Fibroblast of skin of left biceps (primary cell): ENCODE measurements around the gene KRT74.
A peak's percentile ranks its signal among the peaks of the same experiment; 100 is the strongest.

Experiments
- DNase-seq, 2 experiments: peaks; one replicate each; pipeline ENCODE4 v3.0.0-alpha.2; 2013; ENCODE audit warnings: low read depth in 2 of 2

The KRT74 gene

DNA sequence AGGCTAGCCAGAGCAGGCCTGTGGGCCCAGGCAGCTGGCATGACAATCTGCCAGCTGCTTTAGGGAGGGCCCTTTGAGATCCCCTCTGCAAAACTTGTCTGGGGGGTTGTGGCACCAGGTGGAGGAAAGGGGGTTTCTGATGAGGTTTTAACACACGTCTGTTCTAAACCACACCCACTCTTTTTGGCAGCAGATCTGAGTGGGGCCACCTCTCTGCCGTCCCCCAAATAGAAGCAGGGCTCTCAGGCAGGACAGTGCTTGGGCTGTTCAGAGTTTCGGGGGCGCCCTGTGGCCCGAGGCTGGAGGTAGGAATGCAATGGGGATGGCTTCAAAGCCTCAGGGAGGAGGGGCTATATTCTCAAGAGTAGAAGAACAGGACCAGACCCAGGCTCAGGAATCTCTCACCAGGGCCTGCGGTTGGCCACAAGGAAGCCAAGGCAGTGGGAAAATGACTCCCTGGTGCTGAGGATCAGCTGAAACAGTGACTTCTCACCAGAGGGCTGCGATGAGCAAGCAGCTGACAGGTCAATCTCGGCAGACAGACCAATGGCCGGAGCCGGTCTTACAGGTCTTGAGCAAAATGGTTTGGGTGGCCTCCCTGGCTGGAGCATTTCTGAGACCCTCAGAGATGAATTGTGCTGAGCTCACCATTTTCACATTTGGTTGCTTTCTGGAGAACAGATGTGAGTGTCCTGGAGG, 51.9 kb downstream of the KRT74 start:
- DNase-seq, result peak in 1 of 2 experiments; percentile 17

DNA sequence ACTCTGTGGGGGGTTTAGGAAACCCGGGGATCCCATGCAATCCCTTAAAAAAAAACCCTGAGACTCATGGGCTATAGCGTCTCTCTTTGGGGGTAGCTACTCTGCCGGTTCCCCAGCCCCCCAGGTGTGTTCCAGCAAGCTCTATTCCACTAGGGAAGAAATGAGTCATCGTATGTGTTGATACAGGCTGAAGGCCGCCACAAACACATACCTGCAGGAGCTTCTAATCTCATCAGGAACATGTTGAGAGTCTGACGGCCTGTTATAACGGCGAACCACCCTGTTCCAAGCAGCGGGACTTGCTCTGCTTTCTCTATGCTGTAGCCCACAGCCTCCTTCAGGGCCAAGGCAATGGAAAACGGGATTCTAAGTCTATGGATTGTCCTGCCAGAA, 52.5 kb downstream of the KRT74 start:
- no peak for DNase-seq

DNA sequence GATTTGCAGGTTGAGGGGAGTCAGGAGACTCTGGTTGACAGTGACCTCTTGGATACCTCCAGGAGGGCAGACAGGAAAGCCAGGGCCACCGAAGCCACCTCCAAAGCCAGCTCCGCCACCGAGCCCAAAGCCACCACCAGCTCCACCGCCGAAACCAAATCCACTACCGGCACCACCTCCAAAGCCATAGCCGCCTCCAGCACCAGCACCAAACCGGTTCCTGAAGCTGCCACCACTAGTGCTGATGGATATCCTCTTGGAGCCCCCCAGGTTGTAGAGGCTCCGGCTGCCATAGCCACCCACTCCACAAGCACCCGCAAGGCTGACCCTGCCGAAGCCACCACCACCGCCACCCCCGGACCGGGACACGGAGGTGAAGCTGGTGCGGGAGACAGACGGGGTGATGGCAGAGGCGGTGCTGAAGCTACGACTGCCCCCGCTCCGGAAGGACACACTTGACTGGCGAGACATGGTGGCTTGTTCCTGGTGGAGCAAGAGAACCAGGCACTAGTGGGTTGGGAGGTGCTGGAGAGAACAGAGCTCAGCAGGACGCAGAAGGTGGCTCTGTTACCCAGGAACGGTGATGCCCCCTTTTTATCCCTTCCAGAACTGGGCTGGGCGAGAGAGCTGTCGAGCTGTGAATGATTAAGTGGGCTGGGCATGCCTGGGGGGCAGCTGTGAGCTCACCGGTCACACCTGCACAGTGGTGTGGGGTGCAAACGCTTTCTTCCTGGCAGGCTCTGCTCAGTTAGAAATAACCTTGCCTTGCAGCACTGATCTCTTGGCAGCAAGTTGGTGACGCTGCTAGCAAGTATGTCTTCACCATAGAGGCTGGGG, 53.6 kb downstream of the KRT74 start, which contains the start of gene KRT5:
Gene KRT5 (minus strand): TSS at position 569 of the 837 bp plus-strand sequence. CDS start 98 bp downstream, at position 471.
- DNase-seq, result no peak

DNA sequence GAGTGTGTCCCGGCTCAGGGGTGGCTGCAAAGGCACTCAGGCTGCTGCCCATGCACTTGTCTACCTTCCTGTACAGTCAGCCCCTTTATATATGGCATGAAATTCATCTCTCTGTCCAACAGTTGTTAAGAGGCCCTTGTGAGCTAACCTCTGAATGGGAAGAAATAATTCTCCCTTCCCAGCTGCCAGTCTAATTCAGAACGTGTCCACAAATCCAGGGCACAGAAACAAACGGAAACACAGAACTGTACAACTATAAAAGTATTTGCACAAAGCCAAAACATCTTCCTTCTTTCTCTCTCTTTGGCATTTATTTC, 54.3 kb downstream of the KRT74 start:
- no peak for DNase-seq

DNA sequence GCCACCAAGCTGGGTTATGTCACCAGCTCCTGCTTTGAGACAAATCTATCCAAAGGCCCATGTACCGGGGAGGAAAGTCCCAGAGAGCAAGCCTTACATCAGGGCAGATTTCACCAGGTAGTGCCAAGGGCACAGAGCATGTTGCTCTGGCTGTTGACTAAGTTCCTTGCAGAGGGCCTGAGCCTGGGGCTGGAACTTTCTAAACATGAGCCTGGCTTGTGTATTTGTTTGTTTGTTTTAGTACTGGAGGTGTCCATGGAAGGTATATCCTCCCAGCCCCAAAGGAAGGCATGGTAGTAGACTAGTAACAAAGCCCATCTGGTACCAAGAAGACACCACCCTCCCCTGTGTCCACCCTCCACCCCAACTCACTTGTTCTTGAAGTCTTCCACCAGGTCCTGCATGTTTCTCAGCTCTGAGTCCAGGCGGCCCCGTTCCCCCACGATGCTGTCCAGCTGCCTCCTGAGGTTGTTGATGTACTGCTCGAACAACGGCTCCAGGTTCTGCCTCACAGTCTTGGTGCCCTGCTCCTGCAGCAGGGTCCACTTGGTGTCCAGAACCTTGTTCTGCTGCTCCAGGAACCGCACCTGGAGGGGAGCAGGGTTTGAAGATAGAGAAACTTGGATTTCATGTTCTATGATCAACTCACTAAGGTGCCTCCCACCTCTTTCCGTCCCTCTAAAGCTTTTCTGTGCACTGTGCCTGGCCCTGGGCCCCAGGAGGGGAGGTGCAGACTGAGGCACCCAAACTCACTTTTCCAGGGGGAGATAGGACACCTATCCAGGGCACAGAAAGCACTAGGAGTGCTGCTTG, 54.9 kb downstream of the KRT74 start:
- no peak for DNase-seq

DNA sequence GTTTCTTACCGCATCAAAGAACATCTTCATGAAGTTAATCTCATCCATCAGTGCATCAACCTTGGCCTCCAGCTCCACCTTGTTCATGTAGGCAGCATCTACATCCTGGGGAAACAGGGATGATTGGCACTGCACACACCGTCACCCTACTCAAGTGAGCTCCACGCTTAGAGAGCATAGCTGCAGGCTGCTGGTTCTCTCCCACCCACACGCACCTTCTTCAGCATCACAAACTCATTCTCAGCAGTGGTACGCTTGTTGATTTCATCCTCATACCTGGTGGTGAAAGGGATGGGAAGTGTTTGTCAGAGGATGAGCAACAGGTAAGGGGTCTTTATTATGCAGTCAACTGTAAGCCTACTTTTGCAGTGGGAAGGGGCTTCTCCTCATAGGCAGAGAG, 55.8 kb downstream of the KRT74 start:
- no peak for DNase-seq

DNA sequence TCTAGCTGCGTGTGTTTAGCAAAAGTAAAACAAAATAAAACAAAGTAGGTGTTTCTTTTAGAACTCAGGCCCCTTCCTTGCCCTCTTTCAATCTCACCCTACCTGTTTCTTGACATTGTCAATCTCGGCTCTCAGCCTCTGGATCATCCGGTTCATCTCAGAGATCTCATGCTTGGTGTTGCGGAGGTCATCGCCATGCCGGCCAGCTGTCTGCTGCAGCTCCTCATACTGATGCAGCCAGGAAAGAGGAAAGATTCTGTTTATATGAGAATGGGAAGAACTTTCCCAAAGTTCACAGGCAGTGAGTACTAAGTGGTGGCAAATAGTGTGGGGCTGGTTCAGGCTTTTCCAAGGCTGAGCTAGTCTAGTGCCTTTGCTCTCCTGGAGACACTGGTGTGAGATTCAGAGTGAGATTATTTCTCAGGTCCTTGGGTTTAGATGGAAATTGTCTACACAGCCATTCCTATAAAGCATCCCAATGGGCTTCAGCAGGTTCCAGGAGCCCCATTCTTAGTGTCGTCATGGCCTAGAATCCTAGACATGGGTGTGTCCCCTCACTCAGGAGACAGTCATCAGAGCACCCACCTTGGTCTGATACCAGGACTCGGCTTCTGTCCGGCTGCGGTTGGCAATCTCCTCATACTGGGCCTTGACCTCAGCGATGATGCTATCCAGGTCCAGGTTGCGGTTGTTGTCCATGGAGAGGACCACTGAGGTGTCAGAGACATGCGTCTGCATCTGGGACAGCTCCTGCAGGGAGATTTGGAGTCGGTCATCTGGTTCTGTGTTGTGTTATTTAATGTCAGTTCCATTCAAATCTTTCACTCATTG, 56.4 kb downstream of the KRT74 start:
- DNase-seq, result no peak

GRCh38 chr12:52515927-52516831, 57.5 kb downstream of the KRT74 start:
- no peak for DNase-seq
